Karpas-422 (cell line): ENCODE results near the gene CYCS. TPM values are rescaled to one million over a fixed set of nuclear protein-coding genes. Genes with fewer than 3 reads are reported as not detected.

Source experiments
- DNase-seq: peaks from one replicate; pipeline ENCODE4 v3.0.0-alpha.2; 2015
- H2AFZ ChIP-seq: fragments of 200-600 bp; sonication (generic); 2 replicates; pipeline ENCODE4 v1.6.1; 2014; ENCODE audit warnings: antibody characterized with exemption, low read length, mixed read lengths
- H3K27ac ChIP-seq: fragments of 200-600 bp; sonication (generic); 2 replicates; pipeline ENCODE4 v1.5.1; 2014; ENCODE audit warnings: mild to moderate bottlenecking, low read length, moderate library complexity
- H3K27me3 ChIP-seq: fragments of 200-600 bp; sonication (generic); 2 replicates; pipeline ENCODE4 v1.6.1; 2014; ENCODE audit warnings: low read length, mixed read lengths
- H3K36me3 ChIP-seq: fragments of 200-600 bp; sonication (generic); 2 replicates; pipeline ENCODE4 v1.6.1; 2014; ENCODE audit warnings: low read length, mixed read lengths; ENCODE audit not compliant: insufficient read depth
- H3K4me1 ChIP-seq: fragments of 200-600 bp; sonication (generic); 2 replicates; pipeline ENCODE4 v1.6.1; 2014; ENCODE audit warnings: mild to moderate bottlenecking, low read length, mixed read lengths
- H3K4me2 ChIP-seq: fragments of 200-600 bp; sonication (generic); 2 replicates; pipeline ENCODE4 v1.6.1; 2014; ENCODE audit warnings: low read length, low read depth, mild to moderate bottlenecking; ENCODE audit not compliant: poor library complexity, severe bottlenecking
- H3K4me3 ChIP-seq: fragments of 200-600 bp; sonication (generic); 2 replicates; pipeline ENCODE4 v1.5.1; 2014; ENCODE audit warnings: mild to moderate bottlenecking, antibody characterized with exemption, low read length, mixed read lengths
- H3K79me2 ChIP-seq: fragments of 200-600 bp; sonication (generic); 2 replicates; pipeline ENCODE4 v1.6.1; 2014; ENCODE audit warnings: mild to moderate bottlenecking, low read length, mixed read lengths
- H3K9ac ChIP-seq: fragments of 200-600 bp; sonication (generic); 2 replicates; pipeline ENCODE4 v1.6.0; 2014; ENCODE audit warnings: low read length
- H3K9me2 ChIP-seq: fragments of 200-600 bp; sonication (generic), shearing (Covaris generic); replicated peaks from 2 replicates; pipeline ENCODE4 v1.6.0; 2014; ENCODE audit warnings: mild to moderate bottlenecking, low read length, moderate library complexity; ENCODE audit not compliant: insufficient read depth
- H3K9me3 ChIP-seq: fragments of 300-700, 200-600 bp; sonication (generic); 2 replicates; pipeline ENCODE4 v1.6.1; 2014; ENCODE audit warnings: low read length, mixed read lengths
- H4K20me1 ChIP-seq: fragments of 200-600 bp; sonication (generic); 2 replicates; pipeline ENCODE4 v1.6.1; 2014; ENCODE audit warnings: mild to moderate bottlenecking, antibody characterized with exemption, low read length, low read depth; ENCODE audit not compliant: insufficient read depth
- total RNA-seq: library from RNA; depleted of rRNA; stranded (reverse); fragments of >200 nt; shearing (Covaris generic); gene quantifications from 2 replicates; pipeline ENCODE4 v1.2.3, GENCODE V29; 2014; ENCODE audit warnings: low replicate concordance; rRNA removed

CYCS gene
- total RNA-seq, 1 experiment from 2014 or later = 102 TPM

GRCh38 chr7:25075459-25075858 is 49.6 kb downstream of the CYCS start:
- peaks cover 15% of the 10 kb centered on the region for H3K4me1 ChIP-seq
- H2AFZ ChIP-seq = no peak overlapping the region
- no peaks in the 10 kb centered on the region for H3K79me2 ChIP-seq
- H3K9me3 ChIP-seq = no peaks in the 10 kb centered on the region
- H3K36me3 ChIP-seq = no peaks in the 10 kb centered on the region
- no peak overlapping the region for H3K27ac ChIP-seq
- H3K9me2 ChIP-seq = no peaks in the 10 kb centered on the region
- H4K20me1 ChIP-seq = no peaks in the 10 kb centered on the region
- no peaks in the 10 kb centered on the region for H3K27me3 ChIP-seq
- no peak overlapping the region for H3K4me3 ChIP-seq
- DNase-seq = no peak
- H3K4me2 ChIP-seq = no peak overlapping the region
- no peak overlapping the region for H3K9ac ChIP-seq

GRCh38 chr7:25073451-25073850 is 51.6 kb downstream of the CYCS start:
- Histone ChIP-seq H3K9me3 (no peaks in the 10 kb centered on the region), H3K4me2 (no peak overlapping the region), H4K20me1 (no peaks in the 10 kb centered on the region), H3K79me2 (no peaks in the 10 kb centered on the region), H3K27ac (no peak overlapping the region), H3K27me3 (no peaks in the 10 kb centered on the region), H3K4me3 (no peak overlapping the region), H3K4me1 (peaks cover 21% of the 10 kb centered on the region), H3K36me3 (no peaks in the 10 kb centered on the region), H2AFZ (no peak overlapping the region), H3K9ac (no peak overlapping the region), H3K9me2 (no peaks in the 10 kb centered on the region)
- no peak for DNase-seq

Other genes with a start within 250 kb of the CYCS start
- gene OSBPL3, start 145.1 kb downstream of the CYCS start, total RNA-seq = 120 and 149 TPM in 2 replicates
- gene NPVF, start 103.2 kb upstream of the CYCS start, total RNA-seq = not detected in 2 replicates